Heart left ventricle (tissue), 16 donors: ENCODE results near the gene ENKD1. TPM values are rescaled to one million over a fixed set of nuclear protein-coding genes. Genes with fewer than 3 reads are reported as not detected.

Experiments used
- ATAC-seq, 4 donors: fragments of 200-7000 bp; cut with Tn5 transposase; one replicate each; pipeline ENCODE4 v1.9.1; 2020 to 2022; ENCODE audit warnings: moderate library complexity in 4 of 4, mild to moderate bottlenecking in 3 of 4, moderate number of reproducible peaks in 1 of 4
- DNase-seq, 5 donors: peaks; one replicate each; pipeline ENCODE4 v3.0.0-alpha.2; 2020
- H3K27ac ChIP-seq, 12 donors: fragments of 200-600 bp; sonication (generic) in 4 of 12; one replicate each; pipeline versions ENCODE4 v1.5.0 to v1.8.0; 2016 to 2022; ENCODE audit warnings: mild to moderate bottlenecking in 2 of 12
- H3K27me3 ChIP-seq, 9 donors: fragments of 200-600 bp; sonication (generic) in 2 of 9; one replicate each; pipeline versions ENCODE4 v1.5.1 to v1.8.0; 2016 to 2022; ENCODE audit warnings: mild to moderate bottlenecking in 3 of 9
- H3K36me3 ChIP-seq, 9 donors: fragments of 200-600 bp; sonication (generic) in 2 of 9; one replicate each; pipeline versions ENCODE4 v1.5.0 to v1.8.0; 2018 to 2022; ENCODE audit warnings: mild to moderate bottlenecking in 2 of 9
- H3K4me1 ChIP-seq, 12 donors: fragments of 200-600 bp; sonication (generic) in 4 of 12; one replicate each; pipeline versions ENCODE4 v1.5.0 to v1.8.0; 2016 to 2022; ENCODE audit warnings: mild to moderate bottlenecking in 3 of 12
- H3K4me3 ChIP-seq, 12 donors: fragments of 200-600 bp; sonication (generic) in 4 of 12; one replicate each; pipeline versions ENCODE4 v1.5.0 to v1.8.0; 2017 to 2022; ENCODE audit warnings: mild to moderate bottlenecking in 9 of 12, moderate library complexity in 4 of 12
- H3K9me3 ChIP-seq, 12 donors: fragments of 200-600 bp; sonication (generic) in 4 of 12; one replicate each; pipeline versions ENCODE4 v1.5.0 to v1.8.0; 2016 to 2022; ENCODE audit warnings: mild to moderate bottlenecking in 1 of 12
- CTCF ChIP-seq, 12 donors: fragments of 200-600 bp; sonication (generic) in 4 of 12; IDR thresholded peaks; one replicate each; pipeline versions ENCODE4 v1.5.0 to v1.8.0; 2018 to 2022; ENCODE audit warnings: antibody characterized with exemption in 12 of 12, mild to moderate bottlenecking in 5 of 12
- POLR2A ChIP-seq, 2 donors: fragments of 450-650 bp; IDR thresholded peaks; one replicate each; pipeline ENCODE4 v1.6.1; 2017; ENCODE audit warnings: antibody characterized with exemption in 2 of 2, mild to moderate bottlenecking in 2 of 2, moderate library complexity in 2 of 2
- WGBS, 4 donors: extraction: QIAGEN DNeasy Blood & Tissue Kit in 2 of 4; methylation state at CpG; one replicate each; pipeline versions ENCODE4 v1.1.5 to v1.1.7; 2013 to 2018; 5-methylcytosine and 5-hydroxymethylcytosine counted together
- intact Hi-C, 10 donors: fragments of 100-400 bp; cut with DNase I; formaldehyde crosslinking; loops; one replicate each; pipeline versions ENCODE4 v1.11.1 to v1.14.2; 2022
- polyA plus RNA-seq, 2 donors: library from polyadenylated mRNA; stranded (reverse); fragments of 200-250 nt; gene quantifications; one replicate each; pipeline ENCODE4 v1.2.3, GENCODE V29; 2013
- total RNA-seq, 9 donors: library from RNA; depleted of rRNA in 2 of 9; stranded (reverse); fragments of >200 nt in 2 of 9; fragmentation: NEBNext Ultra II Directional in 3 of 9; extraction: Animal tissue kit (Norgen Biotek cat#: 25700) in 3 of 9; gene quantifications; one replicate each; pipeline versions ENCODE4 v1.1.0 to v1.2.4, GENCODE V29; 2016 to 2023
- donor health status: ischemic (EF 13 %, LVEDD 7.1; RV severe dilation, severe dysfunction).
- donor health status: healthy with polysubstance abuse.
- donor health status: DM: no; HTN: yes; CAD: no.
- donor health status: DM: no; HTN: no; CAD: no.
- donor health status: ischemic (EF 25% LVEDD 6.9; RV normal size, moderate dysfunction).
- donor health status: ischemic (EF 25% LVEDD 5.7; RV mildly dilated, moderate dysfunction).
- donor health status: healthy.
- donor health status: DM: yes; HTN: yes; CAD: no.
- donor health status: ischemic (EF 35%, LVEDD 5.7; RV mildly dilated, moderate dysfunction).
- donor health status: nonischemic (EF 11% LVEDD 7.7; RV severe dilation, severe dysfunction).
- donor health status: DM: yes; HTN: yes; CAD: no.
- donor health status: PGD.
- donor health status: ischemic (EF 29% LVEDD 5.4; RV normal size, mild dysfunction).
- donor health status: nonischemic (EF 23%, LVEDD 6.1; RV moderate dilation, normal function).

The ENKD1 gene
- total and polyA plus RNA-seq, 11 donors = 7.6 to 26.9 (median 10.6) TPM

- Histone ChIP-seq H3K36me3 (peaks cover 0 to 37% (median 22%) of the 10 kb centered on the region in 9 donors), H3K4me1 (peaks cover 0 to 20% (median under 1%) of the 10 kb centered on the region in 12 donors), H3K9me3 (no peaks in the 10 kb centered on the region), H3K4me3 (no peak overlapping the region), H3K27ac (no peak overlapping the region), H3K27me3 (no peaks in the 10 kb centered on the region)
- 91 to 96% (median 95%) methylated on average over 10 of the region's 10 CpGs for WGBS, 4 donors
- ATAC-seq (no peak), DNase-seq (no peak)
- intact Hi-C loops = loop anchor here in 8 of 10 donors (5.0 to 10.0 kb wide), 8 partner anchors 42 to 385 kb away; partner anchors contain the start of genes RANBP10 (in 2 of the 8), TSNAXIP1 (in 2 of the 8), DDX28 (in 1 of the 8) and DUS2 (in 1 of the 8)
- no peak for TF ChIP-seq CTCF (IDR thresholded peaks at IDR 0.05)
- no peak for TF ChIP-seq POLR2A (IDR thresholded peaks at IDR 0.05)
Measured at GRCh38 chr16:67679935-67680897, 13.7 kb upstream of the ENKD1 start.

GRCh38 chr16:67678354-67679023, 11.9 kb upstream of the ENKD1 start:
- no peaks in the 10 kb centered on the region for H3K27me3 ChIP-seq
- no peak for TF ChIP-seq CTCF (IDR thresholded peaks at IDR 0.05)
- no peak for TF ChIP-seq POLR2A (IDR thresholded peaks at IDR 0.05)
- peaks cover 0 to 23% (median 11%) of the 10 kb centered on the region in 9 donors for H3K36me3 ChIP-seq
- ATAC-seq = no peak
- no peak overlapping the region for H3K27ac ChIP-seq
- 93 to 96% (median 94%) methylated on average over 12 of the region's 12 CpGs for WGBS, 4 donors
- DNase-seq = no peak
- peaks cover 3 to 26% (median 10%) of the 10 kb centered on the region in 12 donors for H3K4me1 ChIP-seq
- intact Hi-C loops = loop anchor here in 8 of 10 donors (5.0 to 10.0 kb wide), 8 partner anchors 44 to 386 kb away; partner anchors contain the start of genes RANBP10 (in 2 of the 8), TSNAXIP1 (in 2 of the 8), DDX28 (in 1 of the 8) and DUS2 (in 1 of the 8)
- H3K9me3 ChIP-seq = no peaks in the 10 kb centered on the region
- H3K4me3 ChIP-seq = no peak overlapping the region

GRCh38 chr16:67677712-67678111, 11.2 kb upstream of the ENKD1 start:
- Histone ChIP-seq H3K9me3 (no peaks in the 10 kb centered on the region), H3K4me1 (peaks cover 8 to 34% (median 18%) of the 10 kb centered on the region in 12 donors), H3K27ac (no peak overlapping the region), H3K4me3 (no peak overlapping the region), H3K27me3 (no peaks in the 10 kb centered on the region), H3K36me3 (peaks cover 0 to 18% (median 10%) of the 10 kb centered on the region in 9 donors)
- ATAC-seq (no peak), DNase-seq (no peak)
- intact Hi-C loops = loop anchor here in 8 of 10 donors (5.0 to 10.0 kb wide), 8 partner anchors 45 to 387 kb away; partner anchors contain the start of genes RANBP10 (in 2 of the 8), TSNAXIP1 (in 2 of the 8), DDX28 (in 1 of the 8) and DUS2 (in 1 of the 8)
- no peak for TF ChIP-seq POLR2A (IDR thresholded peaks at IDR 0.05)
- TF ChIP-seq CTCF (IDR thresholded peaks at IDR 0.05) = no peak
- 93 to 100% (median 99%) methylated on average over 1 of the region's 1 CpG for WGBS, 4 donors
